ENCODE results near the gene GLIS2.

- TF ChIP-seq CTCF (conservative IDR thresholded peaks at IDR 0.05; ENCODE audit: low read depth, low read length) (no peak), EZH2 (IDR thresholded peaks at IDR 0.05; ENCODE audit: low read length, unreplicated experiment) (no peak), EZH2phosphoT487 (IDR thresholded peaks at IDR 0.05; ENCODE audit: borderline replicate concordance, low read length) (no peak)
Measured at GRCh38 chr16:4275861-4276260, 40.0 kb upstream of the GLIS2 start.
